Stimulated activated naive CD4-positive, alpha-beta T cell (primary cell): ENCODE results near the gene TREH.

Experiments used
- DNase-seq, 6 experiments: peaks; one replicate each; lab custom pipeline; 2025; lab: John Stamatoyannopoulos, UW

TREH gene

GRCh38 chr11:118666371-118666770 is 13.1 kb downstream of the TREH start:
- DNase-seq, result peak in 1 of 6 experiments; percentile 1

GRCh38 chr11:118663902-118664301 is 15.5 kb downstream of the TREH start:
- DNase-seq, result no peak

- DNase-seq, result no peak
These were observed 16.1 kb downstream of the TREH start for GRCh38 chr11:118663381-118663780.

- no peak for DNase-seq
These were observed 16.8 kb downstream of the TREH start for GRCh38 chr11:118662401-118663271.

- DNase-seq, result no peak
These were observed 17.8 kb downstream of the TREH start for GRCh38 chr11:118661425-118662301.

- no peak for DNase-seq
These were observed 18.6 kb downstream of the TREH start for GRCh38 chr11:118660681-118661424.

GRCh38 chr11:118659953-118660680 is 19.3 kb downstream of the TREH start:
- DNase-seq, result no peak

GRCh38 chr11:118659314-118659952 is 20.0 kb downstream of the TREH start:
- DNase-seq, result peak; percentile 73 to 88 (median 86)

GRCh38 chr11:118658429-118659313 is 20.8 kb downstream of the TREH start:
- no peak for DNase-seq

GRCh38 chr11:118657709-118658428 is 21.6 kb downstream of the TREH start:
- DNase-seq, result no peak

GRCh38 chr11:118657238-118657637 is 22.2 kb downstream of the TREH start:
- DNase-seq, result no peak

- DNase-seq, result no peak
These were observed 22.8 kb downstream of the TREH start for GRCh38 chr11:118656563-118657165.

- DNase-seq, result no peak
These were observed 23.8 kb downstream of the TREH start for GRCh38 chr11:118655486-118656190.

GRCh38 chr11:118653684-118654390 is 25.6 kb downstream of the TREH start:
- no peak for DNase-seq

GRCh38 chr11:118652681-118653181 is 26.7 kb downstream of the TREH start:
- peak in 1 of 6 experiments; percentile 1 for DNase-seq

GRCh38 chr11:118651820-118652219 is 27.6 kb downstream of the TREH start:
- no peak for DNase-seq

GRCh38 chr11:118650366-118650765 is 29.1 kb downstream of the TREH start:
- DNase-seq, result no peak
